Kidney epithelial cell (primary cell): ENCODE measurements around the gene RASA1. TPM values are rescaled to one million over a fixed set of nuclear protein-coding genes. Genes with fewer than 3 reads are reported as not detected.

Source experiments
- DNase-seq: peaks from one replicate; pipeline ENCODE4 v3.0.0-alpha.2; 2010; ENCODE audit warnings: low read depth
- H3K27me3 ChIP-seq: 2 replicates; pipeline ENCODE4 v1.6.0; 2011; ENCODE audit warnings: low read length; ENCODE audit not compliant: control insufficient read depth, insufficient read depth
- H3K36me3 ChIP-seq: 2 replicates; pipeline ENCODE4 v1.5.1; 2011; ENCODE audit warnings: low read length; ENCODE audit not compliant: control insufficient read depth, insufficient read depth
- H3K4me3 ChIP-seq: 2 replicates; pipeline ENCODE4 v1.5.1; 2011; ENCODE audit warnings: low read depth, mild to moderate bottlenecking, control low read depth, low read length
- total RNA-seq: library from RNA; depleted of rRNA; stranded (reverse); fragments of >200 nt; gene quantifications from 2 replicates; pipeline ENCODE4 v1.2.3, GENCODE V29; 2015
- TF ChIP-seq, protein P1 (sequence below): IDR thresholded peaks from 2 replicates; pipeline ENCODE4 v1.5.1; 2011; ENCODE audit warnings: mild to moderate bottlenecking, moderate library complexity, low read length, control low read depth, inconsistent platforms; ENCODE audit not compliant: insufficient read depth, poor library complexity, severe bottlenecking

The RASA1 gene
- total RNA-seq, 1 donor from 2014 or later = 42.8 TPM

GRCh38 chr5:87413343-87413645 is 145.6 kb downstream of the RASA1 start:
- no peak for DNase-seq
- peak overlapping the region; percentile 78 for H3K4me3 ChIP-seq
- H3K27me3 ChIP-seq = no peaks in the 10 kb centered on the region
- H3K36me3 ChIP-seq = no peaks in the 10 kb centered on the region
- TF ChIP-seq, protein P1, sequence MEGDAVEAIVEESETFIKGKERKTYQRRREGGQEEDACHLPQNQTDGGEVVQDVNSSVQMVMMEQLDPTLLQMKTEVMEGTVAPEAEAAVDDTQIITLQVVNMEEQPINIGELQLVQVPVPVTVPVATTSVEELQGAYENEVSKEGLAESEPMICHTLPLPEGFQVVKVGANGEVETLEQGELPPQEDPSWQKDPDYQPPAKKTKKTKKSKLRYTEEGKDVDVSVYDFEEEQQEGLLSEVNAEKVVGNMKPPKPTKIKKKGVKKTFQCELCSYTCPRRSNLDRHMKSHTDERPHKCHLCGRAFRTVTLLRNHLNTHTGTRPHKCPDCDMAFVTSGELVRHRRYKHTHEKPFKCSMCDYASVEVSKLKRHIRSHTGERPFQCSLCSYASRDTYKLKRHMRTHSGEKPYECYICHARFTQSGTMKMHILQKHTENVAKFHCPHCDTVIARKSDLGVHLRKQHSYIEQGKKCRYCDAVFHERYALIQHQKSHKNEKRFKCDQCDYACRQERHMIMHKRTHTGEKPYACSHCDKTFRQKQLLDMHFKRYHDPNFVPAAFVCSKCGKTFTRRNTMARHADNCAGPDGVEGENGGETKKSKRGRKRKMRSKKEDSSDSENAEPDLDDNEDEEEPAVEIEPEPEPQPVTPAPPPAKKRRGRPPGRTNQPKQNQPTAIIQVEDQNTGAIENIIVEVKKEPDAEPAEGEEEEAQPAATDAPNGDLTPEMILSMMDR = no peak

DNA sequence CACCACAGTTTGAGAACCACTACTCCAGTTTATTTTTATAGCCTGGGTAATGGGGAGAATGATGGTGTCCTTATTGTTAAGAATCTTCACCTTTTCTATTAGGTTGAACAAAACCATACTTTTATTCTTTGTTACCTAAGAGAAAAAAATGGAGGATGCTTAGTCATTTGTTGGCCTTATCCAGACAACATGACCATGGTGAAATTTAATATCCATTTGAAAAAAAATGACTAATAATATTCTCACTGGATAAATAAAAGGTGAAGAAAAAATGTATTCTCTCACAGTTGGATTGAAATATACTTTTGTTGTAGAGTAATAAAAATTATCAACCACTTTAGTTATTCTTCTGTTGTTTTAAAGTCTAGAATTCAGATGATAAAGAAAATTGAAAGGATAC is 150.8 kb downstream of the RASA1 start:
- Histone ChIP-seq H3K36me3 (no peaks in the 10 kb centered on the region), H3K4me3 (no peak overlapping the region), H3K27me3 (no peaks in the 10 kb centered on the region)
- TF ChIP-seq, protein P1 = no peak
- no peak for DNase-seq

- no peak for DNase-seq
- TF ChIP-seq, protein P1 = no peak
- H3K36me3 ChIP-seq = no peaks in the 10 kb centered on the region
Measured at GRCh38 chr5:87421307-87421706, 153.6 kb downstream of the RASA1 start.

DNA sequence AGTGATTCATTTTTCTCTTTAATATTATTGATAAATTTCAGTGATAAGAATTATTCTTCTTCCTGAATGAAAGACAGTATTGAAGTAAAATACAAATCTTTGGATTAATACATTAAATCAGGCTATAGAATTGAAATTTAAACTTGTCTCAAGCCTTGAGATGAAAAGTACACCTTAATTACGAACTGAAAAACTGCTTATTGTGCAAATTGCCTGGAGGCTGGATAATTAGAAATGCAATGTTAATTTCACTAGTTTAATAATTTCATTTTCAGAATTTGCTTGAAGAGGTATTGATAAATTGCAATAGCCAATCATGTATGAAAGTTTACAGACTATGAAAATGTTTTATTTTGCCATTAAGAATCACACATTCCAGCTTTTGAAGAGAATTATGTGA is 156.1 kb downstream of the RASA1 start:
- TF ChIP-seq, protein P1 = no peak
- Histone ChIP-seq H3K36me3 (no peaks in the 10 kb centered on the region), H3K4me3 (no peak overlapping the region), H3K27me3 (no peaks in the 10 kb centered on the region)
- no peak for DNase-seq

More at GRCh38 chr5:87421307-87421706, 153.6 kb downstream of the RASA1 start:
- H3K4me3 ChIP-seq = no peak overlapping the region
- no peaks in the 10 kb centered on the region for H3K27me3 ChIP-seq

DNA sequence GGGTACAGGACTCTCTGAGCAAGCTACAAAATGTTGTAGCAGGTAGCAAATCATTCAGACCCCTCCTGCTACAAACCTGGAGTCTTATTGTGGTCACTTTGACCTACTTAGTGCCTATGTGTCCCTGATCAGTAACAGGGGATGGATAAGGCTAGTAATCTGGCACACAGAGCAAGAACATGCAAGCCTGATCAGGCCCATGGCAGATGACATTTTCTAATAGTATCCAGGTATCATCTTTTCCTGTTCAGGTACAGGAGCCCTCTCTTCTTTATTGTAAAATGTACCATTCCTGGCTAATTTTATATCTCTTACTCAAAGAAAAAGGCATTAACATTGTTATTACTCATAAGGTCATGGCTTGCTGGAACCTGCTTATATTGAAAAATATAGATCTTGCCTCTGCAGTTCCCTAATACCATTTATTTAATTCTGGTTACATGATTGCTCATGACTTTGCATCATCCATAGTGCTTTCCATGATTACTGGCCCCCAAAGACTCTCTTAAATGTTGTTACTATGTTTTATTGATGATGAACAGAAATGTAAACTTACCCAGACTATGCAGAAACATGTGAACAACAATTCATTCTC is 163.3 kb downstream of the RASA1 start:
- H3K36me3 ChIP-seq = no peaks in the 10 kb centered on the region
- TF ChIP-seq, protein P1 = no peak
- DNase-seq = no peak
- no peak overlapping the region for H3K4me3 ChIP-seq
- H3K27me3 ChIP-seq = no peaks in the 10 kb centered on the region

GRCh38 chr5:87432460-87432859 is 164.8 kb downstream of the RASA1 start:
- Histone ChIP-seq H3K36me3 (no peaks in the 10 kb centered on the region), H3K27me3 (no peaks in the 10 kb centered on the region), H3K4me3 (no peak overlapping the region)
- TF ChIP-seq, protein P1 = no peak
- DNase-seq = no peak
